Erythroblast (primary cell): ENCODE data around the gene ZNF263.

Experiments used
- GATA1 ChIP-seq: IDR thresholded peaks from 2 replicates; pipeline ENCODE4 v1.6.1; 2011; ENCODE audit warnings: low read depth, mild to moderate bottlenecking, control low read depth, low read length, moderate library complexity
- POLR2A ChIP-seq: IDR thresholded peaks from 2 replicates; pipeline ENCODE4 v1.6.1; 2011; ENCODE audit warnings: mild to moderate bottlenecking, low read length

- TF ChIP-seq POLR2A (no peak), GATA1 (no peak)
These were observed 30.3 kb upstream of the ZNF263 start for GRCh38 chr16:3252967-3253366.
